HFF-Myc (cell line): ENCODE measurements around the gene ZNF578.

Experiments used
- DNase-seq: peaks from one replicate; pipeline ENCODE4 v3.0.0-alpha.2; 2011; ENCODE audit warnings: low read depth; ENCODE audit errors: extremely low read depth
- H3K4me3 ChIP-seq: replicated peaks from 2 replicates; pipeline ENCODE4 v1.5.1; 2011; ENCODE audit warnings: low read depth, mild to moderate bottlenecking, control low read depth, low read length
- TF ChIP-seq, protein P1 (sequence below): IDR thresholded peaks from 2 replicates; pipeline ENCODE4 v1.5.1; 2012; ENCODE audit warnings: mild to moderate bottlenecking, low read depth, low read length, control low read depth; ENCODE audit errors: missing control alignments

The ZNF578 gene

GRCh38 chr19:52453324-52454094, at the start of gene ZNF578:
ZNF578 (plus strand) TSS chr19:52453553; CDS start chr19:52501846, 48,293 bp downstream.
- DNase-seq = peak; percentile 30
- TF ChIP-seq, protein P1, sequence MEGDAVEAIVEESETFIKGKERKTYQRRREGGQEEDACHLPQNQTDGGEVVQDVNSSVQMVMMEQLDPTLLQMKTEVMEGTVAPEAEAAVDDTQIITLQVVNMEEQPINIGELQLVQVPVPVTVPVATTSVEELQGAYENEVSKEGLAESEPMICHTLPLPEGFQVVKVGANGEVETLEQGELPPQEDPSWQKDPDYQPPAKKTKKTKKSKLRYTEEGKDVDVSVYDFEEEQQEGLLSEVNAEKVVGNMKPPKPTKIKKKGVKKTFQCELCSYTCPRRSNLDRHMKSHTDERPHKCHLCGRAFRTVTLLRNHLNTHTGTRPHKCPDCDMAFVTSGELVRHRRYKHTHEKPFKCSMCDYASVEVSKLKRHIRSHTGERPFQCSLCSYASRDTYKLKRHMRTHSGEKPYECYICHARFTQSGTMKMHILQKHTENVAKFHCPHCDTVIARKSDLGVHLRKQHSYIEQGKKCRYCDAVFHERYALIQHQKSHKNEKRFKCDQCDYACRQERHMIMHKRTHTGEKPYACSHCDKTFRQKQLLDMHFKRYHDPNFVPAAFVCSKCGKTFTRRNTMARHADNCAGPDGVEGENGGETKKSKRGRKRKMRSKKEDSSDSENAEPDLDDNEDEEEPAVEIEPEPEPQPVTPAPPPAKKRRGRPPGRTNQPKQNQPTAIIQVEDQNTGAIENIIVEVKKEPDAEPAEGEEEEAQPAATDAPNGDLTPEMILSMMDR = no peak
- H3K4me3 ChIP-seq = peak within 1 kb of the TSS; percentile 46

GRCh38 chr19:52410276-52410675, 43.1 kb upstream of the ZNF578 start:
- TF ChIP-seq, protein P1 = no peak
- H3K4me3 ChIP-seq = no peak overlapping the region
- no peak for DNase-seq

DNA sequence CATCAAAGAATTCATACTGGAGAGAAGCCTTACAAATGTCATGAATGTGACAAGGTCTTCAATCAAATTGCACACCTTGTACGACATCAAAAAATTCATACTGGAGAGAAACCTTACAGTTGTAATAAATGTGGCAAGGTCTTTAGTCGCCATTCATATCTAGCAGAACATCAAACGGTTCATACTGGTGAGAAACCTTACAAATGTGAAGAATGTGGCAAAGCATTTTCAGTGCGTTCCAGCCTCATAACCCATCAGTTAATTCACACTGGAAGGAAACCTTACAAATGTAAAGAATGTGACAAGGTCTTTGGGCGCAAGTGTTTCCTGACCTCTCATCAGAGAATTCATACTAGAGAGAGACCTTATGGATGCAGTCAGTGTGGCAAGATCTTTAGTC, 37.6 kb upstream of the ZNF578 start:
- no peak overlapping the region for H3K4me3 ChIP-seq
- TF ChIP-seq, protein P1 = no peak
- DNase-seq = no peak

GRCh38 chr19:52428937-52429336, 24.4 kb upstream of the ZNF578 start, which contains the start of gene ZNF534:
ZNF534 (plus strand) TSS chr19:52429148; CDS start chr19:52431475, 2,327 bp downstream.
- TF ChIP-seq, protein P1 = no peak
- no peak for DNase-seq
- no peak within 1 kb of the TSS for H3K4me3 ChIP-seq

DNA sequence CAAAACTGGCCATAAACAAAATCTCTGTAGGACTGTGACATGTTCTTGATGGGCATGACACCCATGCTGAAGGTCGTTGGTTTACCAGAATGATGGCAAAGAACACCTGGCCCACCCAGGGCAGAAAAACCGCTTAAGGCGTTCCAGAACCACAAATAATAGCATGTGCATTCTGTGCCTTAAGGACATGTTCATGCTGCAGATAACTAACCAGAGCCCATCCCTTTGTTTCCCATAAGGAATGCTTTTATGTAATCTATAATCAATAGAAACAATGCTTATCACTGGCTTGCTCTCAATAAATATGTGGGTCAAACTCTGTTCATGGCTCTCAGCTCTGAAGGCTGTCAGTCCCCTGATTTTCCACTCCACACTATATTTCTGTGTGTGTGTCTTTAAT, 11.2 kb upstream of the ZNF578 start:
- TF ChIP-seq, protein P1 = no peak
- no peak for DNase-seq
- no peak overlapping the region for H3K4me3 ChIP-seq

DNA sequence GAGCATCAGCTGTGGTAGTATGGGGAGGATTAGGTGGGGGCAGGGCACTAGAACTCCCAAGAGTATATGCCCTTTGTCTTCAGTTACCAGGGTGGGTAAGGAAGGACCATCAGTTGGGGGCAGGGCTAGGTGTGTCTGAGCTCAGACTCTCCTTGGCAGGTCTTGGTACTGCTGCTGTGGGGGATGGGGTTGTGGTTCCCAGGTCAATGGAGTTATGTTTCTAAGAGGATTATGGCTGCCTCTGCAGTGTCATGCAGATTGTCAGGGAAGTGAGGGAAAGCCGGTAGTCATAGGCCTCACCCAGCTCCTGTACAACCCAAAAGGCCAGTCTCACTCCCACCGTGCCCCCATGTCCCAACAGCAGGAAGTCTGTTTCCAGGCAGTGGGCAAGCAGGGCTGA, 8.8 kb upstream of the ZNF578 start:
- DNase-seq = no peak
- TF ChIP-seq, protein P1 = no peak
- no peak overlapping the region for H3K4me3 ChIP-seq
